ENCODE measurements around the gene STARD7. TPM values are rescaled to one million over a fixed set of nuclear protein-coding genes. Genes with fewer than 3 reads are reported as not detected.

Gene STARD7
- total RNA-seq, 1 donor from 2014 or later = 148 TPM

- intact Hi-C loops (cut with micrococcal nuclease) = no loop called here
Observed at GRCh38 chr2:96201338-96201737, 7.3 kb downstream of the STARD7 start.

GRCh38 chr2:96198921-96199320 is 9.7 kb downstream of the STARD7 start:
- intact Hi-C loops (cut with micrococcal nuclease) = no loop called here

GRCh38 chr2:96197546-96198255 is 10.9 kb downstream of the STARD7 start:
- intact Hi-C loops (cut with micrococcal nuclease) = no loop called here

- intact Hi-C loops (cut with micrococcal nuclease) = no loop called here
Observed at GRCh38 chr2:96195410-96196066, 13.1 kb downstream of the STARD7 start.

- intact Hi-C loops (cut with micrococcal nuclease) = no loop called here
Observed at GRCh38 chr2:96191937-96192670, 16.5 kb downstream of the STARD7 start.

GRCh38 chr2:96188821-96189526 is 19.7 kb downstream of the STARD7 start:
- intact Hi-C loops (cut with micrococcal nuclease) = no loop called here

GRCh38 chr2:96186562-96186961 is 22.1 kb downstream of the STARD7 start:
- intact Hi-C loops (cut with micrococcal nuclease) = no loop called here

GRCh38 chr2:96185516-96185915 is 23.1 kb downstream of the STARD7 start:
- intact Hi-C loops (cut with micrococcal nuclease) = no loop called here

- intact Hi-C loops (cut with micrococcal nuclease) = no loop called here
Observed at GRCh38 chr2:96184989-96185388, 23.6 kb downstream of the STARD7 start.

- intact Hi-C loops (cut with micrococcal nuclease) = no loop called here
Observed at GRCh38 chr2:96184188-96184587, 24.4 kb downstream of the STARD7 start.

- intact Hi-C loops (cut with micrococcal nuclease) = no loop called here
Observed at GRCh38 chr2:96181529-96181928, 27.1 kb downstream of the STARD7 start.

GRCh38 chr2:96180521-96180920 is 28.1 kb downstream of the STARD7 start:
- intact Hi-C loops (cut with micrococcal nuclease) = no loop called here

GRCh38 chr2:96180002-96180401 is 28.6 kb downstream of the STARD7 start:
- intact Hi-C loops (cut with micrococcal nuclease) = no loop called here

- intact Hi-C loops (cut with micrococcal nuclease) = loop anchor here (10.0 kb wide), 1 partner anchor 152 kb away; no protein-coding TSS in a partner anchor
Observed at GRCh38 chr2:96176661-96177060, 32.0 kb downstream of the STARD7 start.

- intact Hi-C loops (cut with micrococcal nuclease) = loop anchor here (10.0 kb wide), 1 partner anchor 151 kb away; no protein-coding TSS in a partner anchor
Observed at GRCh38 chr2:96175951-96176350, 32.7 kb downstream of the STARD7 start.

GRCh38 chr2:96174251-96175144 is 34.1 kb downstream of the STARD7 start:
- intact Hi-C loops (cut with micrococcal nuclease) = loop anchor here (1.0 to 10.0 kb wide), 3 partner anchors 36 to 180 kb away; partner anchors contain the start of gene ASTL

- intact Hi-C loops (cut with micrococcal nuclease) = loop anchor here (10.0 kb wide), 1 partner anchor 147 kb away; no protein-coding TSS in a partner anchor
Observed at GRCh38 chr2:96171831-96172230, 36.8 kb downstream of the STARD7 start.

GRCh38 chr2:96170626-96171025 is 38.0 kb downstream of the STARD7 start:
- intact Hi-C loops (cut with micrococcal nuclease) = loop anchor here (10.0 kb wide), 1 partner anchor 146 kb away; no protein-coding TSS in a partner anchor

GRCh38 chr2:96169868-96170507 is 38.6 kb downstream of the STARD7 start:
- intact Hi-C loops (cut with micrococcal nuclease) = loop anchor here (10.0 kb wide), 1 partner anchor 145 kb away; no protein-coding TSS in a partner anchor

Measured in T-helper 2 cell treated with Interferon-gamma antibody and Interleukin-4, amounts not matched to agents 100 ng/mL and 5 ng/mL, for 36 hours (primary cell).